ENCODE results near the gene MYLK. TPM values are rescaled to one million over a fixed set of nuclear protein-coding genes. Genes with fewer than 3 reads are reported as not detected.

MYLK gene
- total RNA-seq, 2 experiments from 2014 or later = 0.22 TPM; not detected in 1

DNA sequence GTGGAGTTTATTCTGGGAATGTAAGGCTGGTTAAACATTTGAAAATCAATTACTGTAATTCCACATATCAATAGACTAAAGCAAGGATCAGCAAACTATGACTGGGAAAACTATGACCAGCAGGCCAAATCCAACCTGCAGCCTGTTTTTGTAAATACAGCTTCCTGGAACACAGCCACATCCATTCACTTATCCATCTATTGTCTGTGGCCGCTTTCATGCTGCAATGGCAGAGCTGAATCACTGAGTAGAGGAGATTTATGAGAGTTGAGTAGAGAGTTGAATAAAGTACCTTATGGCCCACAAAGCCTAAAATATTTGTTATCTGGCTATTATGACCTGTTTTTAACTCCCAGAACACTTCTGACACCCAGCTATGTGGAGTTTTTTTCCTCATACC lies 12.2 kb downstream of the MYLK start:
- Mint-ChIP-seq H3K4me3 (no peak overlapping the region), H3K27ac (no peak overlapping the region), H3K4me1 (ENCODE audit: low read depth) (no peaks in the 10 kb centered on the region), H3K27me3 (peaks cover 18% of the 10 kb centered on the region), H3K9me3 (no peaks in the 10 kb centered on the region), H3K36me3 (ENCODE audit: low read depth) (no peaks in the 10 kb centered on the region)
- ChIA-PET CTCF (no interaction called here), POLR2A (no interaction called here)
- H3K9me3 ChIP-seq (ENCODE audit: control insufficient read depth in 1 of 2, insufficient read depth in 1 of 2, low read length in 2 of 2) = no peaks in the 10 kb centered on the region
- no peaks in the 10 kb centered on the region for H3K36me3 ChIP-seq (ENCODE audit: insufficient read depth, low read length)
- ATAC-seq (ENCODE audit: poor library complexity) (no peak), DNase-seq (no peak)
- no peaks in the 10 kb centered on the region for H3K4me1 ChIP-seq (ENCODE audit: insufficient read depth, low read length)
- intact Hi-C loops (cut with DNase I, micrococcal nuclease) = no loop called here
- H3K27me3 ChIP-seq (ENCODE audit: control insufficient read depth in 1 of 2, insufficient read depth in 2 of 2, low read length in 2 of 2) = no peaks in the 10 kb centered on the region
- TF ChIP-seq, protein P1, sequence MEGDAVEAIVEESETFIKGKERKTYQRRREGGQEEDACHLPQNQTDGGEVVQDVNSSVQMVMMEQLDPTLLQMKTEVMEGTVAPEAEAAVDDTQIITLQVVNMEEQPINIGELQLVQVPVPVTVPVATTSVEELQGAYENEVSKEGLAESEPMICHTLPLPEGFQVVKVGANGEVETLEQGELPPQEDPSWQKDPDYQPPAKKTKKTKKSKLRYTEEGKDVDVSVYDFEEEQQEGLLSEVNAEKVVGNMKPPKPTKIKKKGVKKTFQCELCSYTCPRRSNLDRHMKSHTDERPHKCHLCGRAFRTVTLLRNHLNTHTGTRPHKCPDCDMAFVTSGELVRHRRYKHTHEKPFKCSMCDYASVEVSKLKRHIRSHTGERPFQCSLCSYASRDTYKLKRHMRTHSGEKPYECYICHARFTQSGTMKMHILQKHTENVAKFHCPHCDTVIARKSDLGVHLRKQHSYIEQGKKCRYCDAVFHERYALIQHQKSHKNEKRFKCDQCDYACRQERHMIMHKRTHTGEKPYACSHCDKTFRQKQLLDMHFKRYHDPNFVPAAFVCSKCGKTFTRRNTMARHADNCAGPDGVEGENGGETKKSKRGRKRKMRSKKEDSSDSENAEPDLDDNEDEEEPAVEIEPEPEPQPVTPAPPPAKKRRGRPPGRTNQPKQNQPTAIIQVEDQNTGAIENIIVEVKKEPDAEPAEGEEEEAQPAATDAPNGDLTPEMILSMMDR (IDR thresholded peaks at IDR 0.05) = no peak
- H3K4me3 ChIP-seq (ENCODE audit: low read length) = no peak overlapping the region
- H3K27ac ChIP-seq (ENCODE audit: low read depth in 1 of 2, low read length in 2 of 2) = no peak overlapping the region

DNA sequence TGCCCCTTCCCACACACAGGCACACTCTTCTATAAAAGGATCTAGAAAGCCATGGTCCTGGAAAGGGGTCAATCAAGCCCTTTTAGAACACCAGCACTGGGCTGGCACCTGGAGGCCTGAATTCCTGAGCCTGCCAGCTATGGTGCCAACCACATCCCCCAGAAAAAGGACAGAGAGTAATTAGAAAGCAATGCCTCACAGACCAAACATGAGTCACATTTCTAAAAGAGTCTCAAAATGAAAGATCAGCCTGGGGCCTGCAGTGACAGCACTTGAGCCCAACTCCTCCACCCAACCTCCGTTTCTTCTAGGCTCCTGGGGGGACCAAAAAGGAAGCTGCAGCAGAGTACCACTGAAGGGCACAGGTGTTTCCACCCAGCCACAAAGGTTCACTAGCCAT lies 14.1 kb downstream of the MYLK start:
- H3K9me3 Mint-ChIP-seq = no peaks in the 10 kb centered on the region
- Histone ChIP-seq H3K4me1 (ENCODE audit: insufficient read depth, low read length) (no peaks in the 10 kb centered on the region), H3K4me3 (ENCODE audit: low read length) (no peak overlapping the region), H3K27me3 (ENCODE audit: control insufficient read depth in 1 of 2, insufficient read depth in 2 of 2, low read length in 2 of 2) (no peaks in the 10 kb centered on the region), H3K27ac (ENCODE audit: low read depth in 1 of 2, low read length in 2 of 2) (no peak overlapping the region), H3K36me3 (ENCODE audit: insufficient read depth, low read length) (no peaks in the 10 kb centered on the region), H3K9me3 (ENCODE audit: control insufficient read depth in 1 of 2, insufficient read depth in 1 of 2, low read length in 2 of 2) (no peaks in the 10 kb centered on the region)
- peaks cover 18% of the 10 kb centered on the region for H3K27me3 Mint-ChIP-seq
- DNase-seq (no peak), ATAC-seq (ENCODE audit: poor library complexity) (no peak)
- POLR2A ChIA-PET = no interaction called here
- CTCF ChIA-PET = no interaction called here
- no peaks in the 10 kb centered on the region for H3K36me3 Mint-ChIP-seq (ENCODE audit: low read depth)
- intact Hi-C loops (cut with DNase I, micrococcal nuclease) = no loop called here
- H3K4me3 Mint-ChIP-seq = no peak overlapping the region
- TF ChIP-seq, protein P1 (IDR thresholded peaks at IDR 0.05) = no peak
- no peaks in the 10 kb centered on the region for H3K4me1 Mint-ChIP-seq (ENCODE audit: low read depth)
- no peak overlapping the region for H3K27ac Mint-ChIP-seq

DNA sequence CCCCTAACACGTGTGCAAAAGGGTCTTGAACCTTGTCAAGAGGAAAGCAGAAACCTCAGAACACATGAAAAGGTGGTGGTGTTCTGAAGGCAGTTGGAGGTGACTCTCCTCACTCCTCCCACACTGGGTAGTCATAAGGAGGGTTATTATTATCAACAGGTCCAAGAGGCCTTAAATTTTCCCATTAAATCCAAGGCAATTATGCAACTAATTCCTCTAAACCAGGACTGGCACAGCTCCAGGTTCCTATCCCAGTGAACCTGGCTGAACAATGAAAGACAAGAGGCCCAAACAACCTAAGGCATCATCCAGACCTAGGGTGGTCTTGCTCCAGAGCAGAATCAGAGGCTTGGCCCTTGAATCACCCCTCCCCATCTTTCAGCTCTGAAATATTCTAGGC lies 15.0 kb downstream of the MYLK start:
- TF ChIP-seq, protein P1 (IDR thresholded peaks at IDR 0.05) = no peak

More for the DNA sequence above, 15.0 kb downstream of the MYLK start:
- CTCF ChIA-PET = no interaction called here
- no peak for DNase-seq
- Mint-ChIP-seq H3K36me3 (ENCODE audit: low read depth) (no peaks in the 10 kb centered on the region), H3K9me3 (no peaks in the 10 kb centered on the region), H3K4me3 (no peak overlapping the region), H3K27me3 (peaks cover 18% of the 10 kb centered on the region), H3K4me1 (ENCODE audit: low read depth) (no peaks in the 10 kb centered on the region), H3K27ac (no peak overlapping the region)
- POLR2A ChIA-PET = no interaction called here
- Histone ChIP-seq H3K4me3 (ENCODE audit: low read length) (no peak overlapping the region), H3K4me1 (ENCODE audit: insufficient read depth, low read length) (no peaks in the 10 kb centered on the region), H3K27ac (ENCODE audit: low read depth in 1 of 2, low read length in 2 of 2) (no peak overlapping the region), H3K36me3 (ENCODE audit: insufficient read depth, low read length) (no peaks in the 10 kb centered on the region), H3K27me3 (ENCODE audit: control insufficient read depth in 1 of 2, insufficient read depth in 2 of 2, low read length in 2 of 2) (no peaks in the 10 kb centered on the region), H3K9me3 (ENCODE audit: control insufficient read depth in 1 of 2, insufficient read depth in 1 of 2, low read length in 2 of 2) (no peaks in the 10 kb centered on the region)
- intact Hi-C loops (cut with DNase I, micrococcal nuclease) = no loop called here
- ATAC-seq (ENCODE audit: poor library complexity) = no peak
